Occipital lobe (tissue), 2 donors: ENCODE results near the gene ERBB2. TPM values are rescaled to one million over a fixed set of nuclear protein-coding genes. Genes with fewer than 3 reads are reported as not detected.
"Not testable (repeated sequence)": the region's sequence is repeated elsewhere in the genome, so short reads cannot be mapped to it uniquely, and the experiment has no call there.

Experiments
- DNase-seq: peaks from one replicate; lab custom pipeline; 2025; lab: John Stamatoyannopoulos, UW
- total RNA-seq: library from RNA; depleted of rRNA; stranded (reverse); fragments of >200 nt; gene quantifications from one replicate; pipeline ENCODE4 v1.2.3, GENCODE V29; 2014

The ERBB2 gene
- total RNA-seq, 1 donor from 2014 or later, result 10.1 TPM

GRCh38 chr17:39722965-39723848 is 23.3 kb downstream of the ERBB2 start:
- DNase-seq, result no peak

- DNase-seq, result no peak
Measured at GRCh38 chr17:39724731-39725130, 24.9 kb downstream of the ERBB2 start.

- DNase-seq, result not testable (repeated sequence)
Measured at GRCh38 chr17:39725923-39726322, 26.1 kb downstream of the ERBB2 start.

GRCh38 chr17:39726617-39727016 is 26.8 kb downstream of the ERBB2 start:
- no peak for DNase-seq

DNA sequence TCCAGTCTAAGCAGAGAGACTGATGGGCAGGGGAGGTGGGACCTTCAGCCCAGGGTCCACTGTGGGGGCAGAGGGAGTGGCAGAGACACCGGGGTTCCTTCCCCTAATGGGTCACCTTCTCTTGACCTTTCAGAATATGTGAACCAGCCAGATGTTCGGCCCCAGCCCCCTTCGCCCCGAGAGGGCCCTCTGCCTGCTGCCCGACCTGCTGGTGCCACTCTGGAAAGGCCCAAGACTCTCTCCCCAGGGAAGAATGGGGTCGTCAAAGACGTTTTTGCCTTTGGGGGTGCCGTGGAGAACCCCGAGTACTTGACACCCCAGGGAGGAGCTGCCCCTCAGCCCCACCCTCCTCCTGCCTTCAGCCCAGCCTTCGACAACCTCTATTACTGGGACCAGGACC is 27.7 kb downstream of the ERBB2 start:
- no peak for DNase-seq

- no peak for DNase-seq
Measured at GRCh38 chr17:39729280-39729851, 29.5 kb downstream of the ERBB2 start.

GRCh38 chr17:39730095-39730921 is 30.4 kb downstream of the ERBB2 start, which contains the start of gene MIEN1:
Gene MIEN1 (minus strand): TSS chr17:39730532. CDS start chr17:39730495, 37 bp downstream.
- peak; percentile 79 for DNase-seq

DNA sequence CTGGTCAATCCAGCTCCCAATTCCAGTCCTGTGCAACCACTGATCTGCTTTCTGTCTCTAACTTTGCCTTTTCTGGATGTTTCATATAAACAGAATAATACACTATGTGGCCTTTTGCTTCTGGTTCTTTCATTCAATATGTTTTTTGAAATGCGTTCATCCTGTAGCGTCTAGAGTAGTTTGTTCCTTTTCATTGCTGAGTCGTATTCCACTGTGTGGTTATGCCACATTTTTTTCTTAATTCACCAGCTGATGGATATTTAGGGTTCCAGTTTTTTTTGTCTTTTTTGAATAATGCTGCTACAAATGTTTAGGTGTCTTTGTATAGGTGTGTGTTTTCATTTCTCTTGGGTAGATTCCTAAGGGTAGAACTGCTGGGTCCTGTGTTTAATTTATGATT is 32.7 kb downstream of the ERBB2 start:
- DNase-seq, result no peak

DNA sequence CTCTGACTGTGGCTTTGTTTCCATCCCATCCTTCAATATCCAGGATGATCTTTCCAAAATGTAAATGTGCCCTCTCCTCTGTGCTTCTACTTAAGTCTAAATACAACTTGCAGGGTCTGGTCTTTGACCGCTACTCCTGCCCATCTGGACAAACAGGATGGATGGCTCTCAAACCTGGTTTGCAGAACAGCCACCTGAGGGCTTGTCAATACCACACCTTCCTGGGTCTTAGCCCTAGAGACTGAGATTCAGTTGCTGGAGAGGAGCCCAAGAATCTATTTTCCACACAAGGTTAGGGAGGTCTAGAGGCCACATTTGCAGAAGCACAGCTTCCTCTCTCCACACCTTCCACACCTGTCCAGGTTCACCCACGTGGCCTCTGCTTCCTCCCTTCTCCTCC is 36.0 kb downstream of the ERBB2 start:
- DNase-seq, result no peak

- no peak for DNase-seq
Measured at GRCh38 chr17:39736319-39737165, 36.7 kb downstream of the ERBB2 start.

DNA sequence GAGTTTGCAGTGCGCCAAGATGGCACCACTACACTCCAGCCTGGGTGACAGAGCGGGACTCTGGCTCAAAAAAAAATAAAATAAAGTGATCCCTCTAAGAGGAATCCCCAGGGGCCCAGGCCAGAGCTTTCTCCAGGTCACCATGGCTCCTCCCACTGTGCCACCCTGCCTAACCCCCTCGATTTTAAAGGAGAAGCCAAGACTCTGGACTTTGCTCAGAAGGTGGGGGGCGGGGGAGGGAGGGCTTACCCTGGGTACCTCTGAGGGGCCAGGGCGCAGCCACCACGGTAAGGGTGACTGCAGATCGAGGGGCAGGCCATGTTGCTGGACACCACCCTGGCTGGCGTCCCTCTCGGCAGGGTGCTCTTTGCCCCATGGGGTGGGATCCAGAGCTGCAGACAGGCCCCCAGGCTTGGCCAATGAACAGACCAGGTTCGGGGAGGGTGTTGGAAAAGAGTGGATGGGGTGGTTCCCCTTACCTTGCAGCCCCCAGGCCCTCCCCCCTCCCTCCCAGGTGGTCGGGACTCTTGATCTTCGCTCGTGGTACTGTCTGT is 37.4 kb downstream of the ERBB2 start:
- DNase-seq, result no peak

DNA sequence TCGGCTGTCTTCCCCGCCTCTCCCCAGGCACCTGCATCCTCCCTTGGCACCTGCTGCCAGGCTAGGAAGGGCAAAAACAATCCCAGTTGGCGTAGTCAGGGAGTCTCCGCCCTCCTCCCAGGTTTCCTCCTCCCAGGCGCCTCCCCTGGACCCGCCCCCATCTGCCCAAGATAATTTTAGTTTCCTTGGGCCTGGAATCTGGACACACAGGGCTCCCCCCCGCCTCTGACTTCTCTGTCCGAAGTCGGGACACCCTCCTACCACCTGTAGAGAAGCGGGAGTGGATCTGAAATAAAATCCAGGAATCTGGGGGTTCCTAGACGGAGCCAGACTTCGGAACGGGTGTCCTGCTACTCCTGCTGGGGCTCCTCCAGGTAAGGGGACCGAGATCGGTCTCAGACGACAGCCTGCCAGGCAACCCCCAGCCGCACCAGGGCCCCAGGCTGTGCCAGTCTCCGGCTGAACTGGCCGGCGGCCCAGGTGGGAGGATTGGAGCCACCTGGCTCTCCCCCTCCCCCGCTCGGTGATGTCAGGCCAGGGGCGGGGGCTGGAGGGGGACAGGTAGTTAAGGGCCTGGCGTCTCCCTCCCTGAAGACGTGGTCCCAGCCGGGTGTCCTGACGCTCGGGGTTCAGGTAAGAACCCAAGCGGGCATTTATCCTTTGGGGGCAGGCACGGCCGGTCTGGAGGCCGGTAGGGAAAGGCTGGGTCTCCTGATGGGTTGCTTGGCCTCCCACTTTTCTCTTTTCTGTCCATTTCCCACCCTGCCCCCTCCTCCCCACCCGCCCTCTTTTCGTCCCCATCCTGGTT is 38.1 kb downstream of the ERBB2 start, which contains the start of gene GRB7:
Gene GRB7, plus strand, starts transcription at position 179 of the 808 bp plus-strand sequence. CDS start 4,364 bp downstream, outside the sequence.
- DNase-seq, result no peak

- DNase-seq, result no peak
Measured at GRCh38 chr17:39738568-39738901, 38.7 kb downstream of the ERBB2 start.

DNA sequence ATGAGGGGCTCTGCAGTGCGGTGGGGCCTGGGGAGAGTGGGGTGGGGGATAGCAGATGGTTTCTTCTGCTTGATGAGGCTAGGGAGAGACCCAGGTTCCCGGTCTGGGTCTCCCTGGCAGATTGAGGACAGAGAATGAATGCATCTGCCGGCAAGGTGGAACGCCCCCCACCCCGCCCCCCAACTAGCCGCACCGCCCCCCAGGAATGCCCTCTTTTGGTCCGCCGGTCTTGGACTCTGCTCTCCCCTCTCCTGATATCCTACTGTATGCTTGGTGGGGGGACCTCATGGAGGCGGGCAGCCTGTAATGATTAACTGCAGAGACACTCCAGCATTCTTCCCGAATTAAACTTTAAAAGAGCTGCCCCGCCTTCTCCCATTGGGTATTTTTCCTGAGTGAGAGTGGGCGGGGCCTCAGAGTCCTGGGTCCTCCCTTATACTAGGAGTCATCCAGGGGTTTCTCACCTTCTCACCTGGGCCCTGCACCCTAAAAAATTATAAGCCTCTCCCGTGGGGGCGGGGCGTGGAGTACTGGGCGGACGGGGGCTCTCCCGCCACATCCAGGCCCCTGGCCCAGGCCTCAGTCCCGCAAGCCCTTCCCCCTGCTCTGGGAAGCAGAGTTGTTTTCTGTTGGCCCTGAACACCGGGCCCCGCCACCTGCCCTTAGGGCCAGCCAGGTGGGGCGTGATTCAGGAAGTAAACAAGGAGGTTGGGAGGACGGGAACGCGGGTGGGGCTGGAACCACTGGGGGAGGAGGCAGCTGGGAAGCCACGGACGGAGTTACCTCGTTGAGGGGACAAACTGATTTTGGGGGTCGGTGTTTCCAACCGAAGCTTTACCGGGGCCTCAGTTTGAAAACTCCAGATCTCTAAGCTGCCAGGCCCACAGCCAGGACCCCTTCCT is 39.4 kb downstream of the ERBB2 start:
- DNase-seq, result no peak

GRCh38 chr17:39739885-39740356 is 40.1 kb downstream of the ERBB2 start:
- DNase-seq, result no peak

DNA sequence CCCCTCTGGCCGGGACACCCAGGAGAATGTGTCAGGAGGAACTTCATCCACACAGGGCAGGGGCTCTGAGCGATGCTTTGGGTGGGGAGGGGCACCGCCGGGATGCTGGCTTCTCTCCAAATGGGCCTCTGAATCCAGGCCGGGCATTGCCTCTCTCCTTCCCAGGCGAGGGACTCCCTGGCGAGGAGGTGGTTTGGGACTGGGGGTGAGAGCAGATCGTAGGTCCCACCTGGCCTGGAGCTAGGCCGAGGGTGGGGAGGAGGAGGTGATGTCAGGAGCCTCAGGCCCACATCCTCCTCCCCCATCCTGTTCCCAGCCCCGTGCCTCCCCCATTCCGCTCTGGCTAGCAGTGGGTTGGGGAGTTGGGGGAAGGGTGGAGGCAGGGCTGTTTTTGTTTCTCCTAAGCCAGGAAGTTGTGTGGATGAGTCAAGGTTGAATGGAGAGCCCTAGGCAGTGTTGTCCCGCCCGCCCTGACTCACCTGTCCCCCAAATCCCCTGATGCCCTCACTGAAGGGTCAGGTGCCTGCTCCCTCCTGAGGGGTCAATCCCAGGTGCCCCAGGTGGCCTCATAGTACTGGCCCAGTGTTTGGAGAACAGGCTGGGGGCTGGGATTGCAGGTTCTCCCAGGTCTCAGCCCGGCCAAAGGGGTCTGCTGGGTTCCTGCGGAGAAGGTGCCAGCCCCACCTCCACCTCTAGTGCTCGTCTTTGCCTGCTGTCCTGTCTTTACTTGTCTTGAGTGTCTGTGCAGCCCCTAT is 40.7 kb downstream of the ERBB2 start:
- DNase-seq, result no peak

DNA sequence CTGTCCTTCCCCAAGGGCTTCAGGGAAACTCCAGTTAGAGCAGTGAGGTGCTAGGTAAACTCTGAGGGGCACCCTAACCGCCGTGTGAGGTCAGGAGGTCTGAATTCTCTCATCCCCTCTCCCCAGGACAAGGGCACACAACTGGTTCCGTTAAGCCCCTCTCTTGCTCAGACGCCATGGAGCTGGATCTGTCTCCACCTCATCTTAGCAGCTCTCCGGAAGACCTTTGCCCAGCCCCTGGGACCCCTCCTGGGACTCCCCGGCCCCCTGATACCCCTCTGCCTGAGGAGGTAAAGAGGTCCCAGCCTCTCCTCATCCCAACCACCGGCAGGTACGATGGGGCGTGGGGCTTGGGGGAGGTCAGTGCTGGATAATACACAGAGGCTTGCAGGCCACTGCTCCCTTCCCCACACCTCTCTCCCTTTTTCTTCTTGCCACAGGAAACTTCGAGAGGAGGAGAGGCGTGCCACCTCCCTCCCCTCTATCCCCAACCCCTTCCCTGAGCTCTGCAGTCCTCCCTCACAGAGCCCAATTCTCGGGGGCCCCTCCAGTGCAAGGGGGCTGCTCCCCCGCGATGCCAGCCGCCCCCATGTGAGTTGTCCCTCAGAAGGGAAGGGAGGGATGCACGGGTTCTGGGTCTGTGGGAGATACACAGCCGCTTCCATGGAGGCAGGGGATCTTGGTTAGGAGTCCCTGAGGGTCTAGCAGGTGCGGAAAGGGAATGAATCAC is 42.4 kb downstream of the ERBB2 start:
- no peak for DNase-seq
